Measurements from ENCODE around the gene TSEN54. TPM values are rescaled to one million over a fixed set of nuclear protein-coding genes. Genes with fewer than 3 reads are reported as not detected.
A peak's percentile ranks its signal among the peaks of the same experiment; 100 is the strongest.

Gene TSEN54
- total RNA-seq, 1 experiment from 2014 or later: 44.5 TPM

DNA sequence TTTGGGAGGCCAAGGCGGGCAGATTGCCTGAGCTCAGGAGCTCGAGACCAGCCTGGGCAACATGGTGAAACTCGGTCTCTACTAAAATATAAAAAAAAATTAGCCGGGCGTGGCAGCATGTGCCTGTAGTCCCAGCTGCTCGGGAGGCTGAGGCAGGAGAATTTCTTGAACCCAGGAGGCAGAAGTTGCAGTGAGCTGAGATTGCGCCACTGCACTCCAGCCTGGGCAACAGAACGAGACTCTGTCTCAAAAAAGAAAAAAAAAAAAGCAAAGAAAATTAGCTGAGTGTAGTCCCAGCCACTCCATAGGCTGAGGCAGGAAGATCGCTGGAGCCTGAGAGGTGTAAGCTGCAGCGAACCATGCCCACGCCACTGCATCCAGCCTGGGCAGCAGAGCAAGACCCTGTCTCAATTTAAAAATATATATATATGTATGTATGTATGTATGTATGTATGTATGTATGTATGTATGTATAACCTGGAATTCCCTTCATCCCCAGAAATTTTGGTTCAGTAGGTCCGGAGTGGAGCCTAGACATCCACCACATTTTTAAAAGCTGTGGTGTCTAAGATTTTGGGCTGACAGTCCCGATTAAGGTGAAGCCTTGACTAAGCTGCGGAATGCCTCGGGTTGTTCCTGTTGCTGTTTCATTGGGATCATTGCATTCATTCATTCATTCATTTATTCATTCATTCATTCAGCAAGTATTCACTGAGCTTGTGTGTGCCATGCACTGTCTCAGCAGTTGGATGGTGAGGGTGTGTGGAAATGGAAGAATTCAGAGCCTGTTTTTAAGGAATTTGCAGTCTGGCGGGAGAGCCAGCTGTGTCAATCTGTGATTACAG lies 34.0 kb upstream of the TSEN54 start:
- H2AK5ac ChIP-seq (ENCODE audit: insufficient read length, low read length): no peak overlapping the region
- H2BK15ac ChIP-seq (ENCODE audit: low read depth, low read length): no peak overlapping the region
- H3K36me3 Mint-ChIP-seq (ENCODE audit: insufficient read depth in 1 of 3, low read depth in 3 of 3): peaks cover 1 to 9% (median 7%) of the 10 kb centered on the region in 3 experiments; a peak in 3 of 7 replicates
- no peak overlapping the region for H3K23ac ChIP-seq (ENCODE audit: insufficient read length, low read depth, low read length)
- H3K56ac ChIP-seq (ENCODE audit: insufficient read length, low read depth, low read length): no peak overlapping the region
- no peak overlapping the region for H3K18ac ChIP-seq (ENCODE audit: insufficient read length, low read depth, low read length)
- H3K27me3 ChIP-seq (ENCODE audit: insufficient read depth, low read length): no peaks in the 10 kb centered on the region
- no peaks in the 10 kb centered on the region for H3K79me1 ChIP-seq (ENCODE audit: insufficient read depth, low read depth, low read length, poor library complexity, severe bottlenecking)
- H3K27ac Mint-ChIP-seq: peak overlapping the region in 1 of 3 experiments; percentile 89; a peak in 1 of 7 replicates
- no peaks in the 10 kb centered on the region for H3K9me3 Mint-ChIP-seq
- H2BK120ac ChIP-seq (ENCODE audit: low read depth, low read length, poor library complexity, severe bottlenecking): no peak overlapping the region
- no peaks in the 10 kb centered on the region for H3K27me3 Mint-ChIP-seq (ENCODE audit: low read depth)
- DNase-seq: no peak
- no peak overlapping the region for H3K4ac ChIP-seq (ENCODE audit: low read depth, low read length)
- H4K8ac ChIP-seq (replicated peaks; ENCODE audit: insufficient read length, low read depth, low read length): no peak overlapping the region
- H3K9ac ChIP-seq (ENCODE audit: extremely low read depth, insufficient read length, low read length): no peak overlapping the region
- no peak overlapping the region for H3K4me3 Mint-ChIP-seq
- H3K4me1 ChIP-seq (ENCODE audit: insufficient read depth, low read length): no peaks in the 10 kb centered on the region
- H3T11ph ChIP-seq (ENCODE audit: low read length): no peak overlapping the region
- no peak overlapping the region for H2BK20ac ChIP-seq (ENCODE audit: low read depth, low read length, poor library complexity, severe bottlenecking)
- H4K5ac ChIP-seq (ENCODE audit: insufficient read length, low read depth, low read length): no peak overlapping the region
- H3K9me3 ChIP-seq (ENCODE audit: control insufficient read depth, low read depth, low read length): no peaks in the 10 kb centered on the region
- no peak overlapping the region for H2BK12ac ChIP-seq (ENCODE audit: insufficient read length, low read depth, low read length)
- no peak overlapping the region for H2AFZ ChIP-seq (ENCODE audit: low read length)
- H3K79me2 ChIP-seq (ENCODE audit: insufficient read depth, low read length): no peaks in the 10 kb centered on the region
- peaks cover 21 to 33% of the 10 kb centered on the region in 2 experiments for H3K4me1 Mint-ChIP-seq
- no peak overlapping the region for H3K27ac ChIP-seq (ENCODE audit: insufficient read length, low read depth, low read length)
- no peaks in the 10 kb centered on the region for H4K20me1 ChIP-seq (ENCODE audit: control insufficient read depth, insufficient read depth, insufficient read length)
- no peaks in the 10 kb centered on the region for H3K23me2 ChIP-seq (ENCODE audit: insufficient read length, low read depth, low read length, poor library complexity, severe bottlenecking)
- TF ChIP-seq, protein P1, sequence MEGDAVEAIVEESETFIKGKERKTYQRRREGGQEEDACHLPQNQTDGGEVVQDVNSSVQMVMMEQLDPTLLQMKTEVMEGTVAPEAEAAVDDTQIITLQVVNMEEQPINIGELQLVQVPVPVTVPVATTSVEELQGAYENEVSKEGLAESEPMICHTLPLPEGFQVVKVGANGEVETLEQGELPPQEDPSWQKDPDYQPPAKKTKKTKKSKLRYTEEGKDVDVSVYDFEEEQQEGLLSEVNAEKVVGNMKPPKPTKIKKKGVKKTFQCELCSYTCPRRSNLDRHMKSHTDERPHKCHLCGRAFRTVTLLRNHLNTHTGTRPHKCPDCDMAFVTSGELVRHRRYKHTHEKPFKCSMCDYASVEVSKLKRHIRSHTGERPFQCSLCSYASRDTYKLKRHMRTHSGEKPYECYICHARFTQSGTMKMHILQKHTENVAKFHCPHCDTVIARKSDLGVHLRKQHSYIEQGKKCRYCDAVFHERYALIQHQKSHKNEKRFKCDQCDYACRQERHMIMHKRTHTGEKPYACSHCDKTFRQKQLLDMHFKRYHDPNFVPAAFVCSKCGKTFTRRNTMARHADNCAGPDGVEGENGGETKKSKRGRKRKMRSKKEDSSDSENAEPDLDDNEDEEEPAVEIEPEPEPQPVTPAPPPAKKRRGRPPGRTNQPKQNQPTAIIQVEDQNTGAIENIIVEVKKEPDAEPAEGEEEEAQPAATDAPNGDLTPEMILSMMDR (conservative IDR thresholded peaks at IDR 0.05): no peak
- H3K4me2 ChIP-seq (ENCODE audit: insufficient read depth, insufficient read length, low read length): no peak overlapping the region
- no CpG with 5 or more reads among the region's 16 CpGs for WGBS (ENCODE audit: extremely low coverage, insufficient read length, low lambda C conversion rate)
- no peak overlapping the region for H3K14ac ChIP-seq (ENCODE audit: insufficient read depth, low read length)
- no peak overlapping the region for H2BK5ac ChIP-seq (ENCODE audit: insufficient read length, low read length)
- no peak overlapping the region for H4K91ac ChIP-seq (ENCODE audit: insufficient read length, low read depth, low read length)

Measured in H9 (cell line).